Embryonic facial prominence (tissue), 1 donor: ENCODE data around the gene FOXK1.

ENCODE experiments used
- DNase-seq: peaks from one replicate; pipeline ENCODE4 v3.0.0-alpha.2; 2016; ENCODE audit errors: extremely low spot score

The FOXK1 gene

GRCh38 chr7:4698707-4699275 lies 16.7 kb downstream of the FOXK1 start:
- DNase-seq = no peak

- DNase-seq = no peak
Measured at GRCh38 chr7:4699841-4700240, 17.7 kb downstream of the FOXK1 start.

- DNase-seq = no peak
Measured at GRCh38 chr7:4700577-4701235, 18.6 kb downstream of the FOXK1 start.

DNA sequence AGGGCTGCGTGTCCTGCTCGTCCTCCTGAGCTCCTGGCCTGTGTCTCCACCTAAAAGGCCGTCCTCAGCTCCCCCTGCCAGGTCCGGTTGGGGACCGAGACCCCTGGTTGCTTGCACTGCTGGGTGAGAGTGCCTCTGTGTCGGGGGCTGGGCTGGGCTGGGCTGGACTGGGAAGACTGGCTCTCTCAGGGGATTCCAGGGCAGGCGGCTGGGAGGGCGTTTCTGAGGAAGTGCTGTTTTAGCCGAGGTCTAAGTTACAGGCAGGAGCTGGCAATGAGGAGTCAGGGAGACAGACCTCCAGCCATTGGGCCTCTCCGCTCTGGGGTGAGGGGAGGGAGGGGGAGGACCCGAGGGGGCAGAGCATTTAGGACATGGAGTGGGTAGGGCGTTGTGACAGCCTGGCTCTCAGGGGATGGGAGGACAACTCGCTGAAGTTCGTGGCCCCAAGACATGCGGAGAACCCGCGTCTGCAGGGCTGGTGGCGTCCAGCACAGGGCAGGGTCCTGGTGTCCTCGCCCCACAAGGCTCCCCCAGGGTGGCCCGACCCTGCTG lies 20.9 kb downstream of the FOXK1 start:
- DNase-seq = no peak

DNA sequence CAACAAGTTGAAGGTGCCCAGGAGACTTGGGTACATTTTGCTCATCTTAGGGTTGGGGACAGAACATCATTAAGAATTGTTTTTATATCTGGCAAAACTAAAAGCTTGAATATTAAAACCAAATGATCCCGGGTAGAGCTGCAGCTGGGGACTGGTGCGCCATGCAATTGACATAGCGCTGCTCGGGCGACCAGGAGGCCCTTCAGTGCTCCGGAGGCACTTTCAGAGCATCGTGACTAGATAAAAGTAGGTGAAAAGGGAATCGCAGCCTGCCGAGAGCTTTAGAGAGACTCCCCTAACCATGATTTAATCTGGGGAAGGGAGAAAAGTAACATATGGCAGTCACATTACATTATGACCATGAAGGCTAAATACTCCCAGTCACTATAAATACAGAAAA lies 21.4 kb downstream of the FOXK1 start:
- DNase-seq = no peak

DNA sequence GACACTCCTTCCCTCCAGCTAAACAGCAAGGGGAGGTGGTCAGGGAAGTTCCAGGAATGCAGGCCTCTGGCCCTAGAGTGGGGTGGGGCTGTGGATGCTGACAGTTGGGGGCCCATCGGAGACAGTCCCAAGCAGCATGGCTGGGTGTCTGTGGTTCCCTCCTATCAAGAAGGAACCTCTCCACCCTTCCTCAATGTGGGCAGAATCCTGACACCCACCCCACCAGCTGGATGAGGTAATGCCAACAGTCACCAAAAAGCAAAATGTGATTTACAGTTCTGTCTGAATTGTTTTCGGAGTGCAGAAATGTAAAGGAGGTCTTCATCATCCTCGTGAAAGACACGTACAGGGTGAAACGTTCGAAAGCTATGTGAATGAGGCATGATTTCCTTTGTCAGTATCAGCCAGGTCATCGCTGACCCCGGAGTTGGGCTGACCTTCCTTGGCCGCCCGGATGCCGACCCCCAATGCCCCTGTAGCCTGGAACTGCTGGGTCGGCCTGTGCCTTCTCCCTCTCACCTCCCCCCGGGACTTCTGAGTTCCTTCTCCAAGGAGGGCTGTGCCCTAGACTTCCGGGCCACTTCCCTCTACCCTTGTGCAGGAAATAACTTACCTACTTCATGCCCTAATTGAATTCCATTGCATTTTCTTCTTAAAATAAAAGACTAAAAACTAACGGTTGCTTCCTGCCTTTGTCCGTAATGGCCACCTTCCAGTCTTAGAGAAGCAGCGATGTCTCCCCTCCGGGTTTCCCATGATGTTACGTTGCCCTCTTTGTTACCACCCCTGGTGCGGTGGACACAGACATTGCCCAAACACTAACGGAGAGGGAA lies 24.5 kb downstream of the FOXK1 start:
- no peak for DNase-seq

DNA sequence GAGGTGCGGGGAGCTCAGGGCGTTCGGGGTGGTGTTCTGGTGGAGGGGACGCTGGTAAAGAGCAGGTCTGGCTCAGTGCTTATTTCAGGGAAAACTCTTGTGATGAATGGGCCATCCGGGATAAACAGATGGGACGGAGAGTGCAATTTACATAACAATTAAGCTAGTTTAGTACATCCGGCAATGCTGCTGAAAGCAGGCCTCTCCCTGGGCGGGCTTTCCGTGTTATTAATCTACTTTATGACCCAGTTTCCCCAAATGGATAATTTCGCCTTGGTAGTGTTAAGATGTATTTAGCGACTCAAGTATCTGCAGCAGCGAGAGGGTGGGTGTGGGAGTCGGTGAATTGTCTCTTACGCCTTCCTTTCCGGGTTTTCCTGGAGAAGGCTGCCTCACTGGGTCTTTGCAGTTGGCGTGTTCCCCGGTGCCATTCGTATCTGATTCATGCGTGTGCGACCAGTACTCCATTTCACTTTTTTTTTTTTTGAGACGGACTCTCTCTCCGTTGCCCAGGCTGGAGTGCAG lies 25.2 kb downstream of the FOXK1 start:
- no peak for DNase-seq

GRCh38 chr7:4707980-4708411 lies 25.9 kb downstream of the FOXK1 start:
- no peak for DNase-seq

DNA sequence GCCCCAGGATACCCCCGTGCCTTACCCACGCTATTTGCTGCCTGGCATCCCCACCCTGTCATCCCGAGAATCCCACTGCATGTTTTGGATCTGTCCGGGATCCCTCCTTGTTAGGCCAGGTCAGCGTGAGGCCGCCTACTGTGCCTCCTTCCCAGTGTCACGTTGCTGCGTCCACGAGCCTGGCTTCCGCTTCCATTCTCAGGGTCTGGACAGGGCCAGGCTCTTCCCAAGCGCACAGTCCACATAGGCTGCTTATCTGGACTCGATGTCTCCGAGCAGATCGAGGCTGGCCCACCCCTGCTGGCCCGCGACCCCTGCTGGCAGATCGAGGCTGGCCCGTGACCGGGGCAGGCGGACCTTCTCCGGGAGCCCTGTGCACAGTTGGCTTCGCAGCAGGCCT lies 27.1 kb downstream of the FOXK1 start:
- no peak for DNase-seq

- no peak for DNase-seq
Measured at GRCh38 chr7:4711093-4711492, 29.0 kb downstream of the FOXK1 start.

GRCh38 chr7:4711634-4712033 lies 29.5 kb downstream of the FOXK1 start:
- no peak for DNase-seq

DNA sequence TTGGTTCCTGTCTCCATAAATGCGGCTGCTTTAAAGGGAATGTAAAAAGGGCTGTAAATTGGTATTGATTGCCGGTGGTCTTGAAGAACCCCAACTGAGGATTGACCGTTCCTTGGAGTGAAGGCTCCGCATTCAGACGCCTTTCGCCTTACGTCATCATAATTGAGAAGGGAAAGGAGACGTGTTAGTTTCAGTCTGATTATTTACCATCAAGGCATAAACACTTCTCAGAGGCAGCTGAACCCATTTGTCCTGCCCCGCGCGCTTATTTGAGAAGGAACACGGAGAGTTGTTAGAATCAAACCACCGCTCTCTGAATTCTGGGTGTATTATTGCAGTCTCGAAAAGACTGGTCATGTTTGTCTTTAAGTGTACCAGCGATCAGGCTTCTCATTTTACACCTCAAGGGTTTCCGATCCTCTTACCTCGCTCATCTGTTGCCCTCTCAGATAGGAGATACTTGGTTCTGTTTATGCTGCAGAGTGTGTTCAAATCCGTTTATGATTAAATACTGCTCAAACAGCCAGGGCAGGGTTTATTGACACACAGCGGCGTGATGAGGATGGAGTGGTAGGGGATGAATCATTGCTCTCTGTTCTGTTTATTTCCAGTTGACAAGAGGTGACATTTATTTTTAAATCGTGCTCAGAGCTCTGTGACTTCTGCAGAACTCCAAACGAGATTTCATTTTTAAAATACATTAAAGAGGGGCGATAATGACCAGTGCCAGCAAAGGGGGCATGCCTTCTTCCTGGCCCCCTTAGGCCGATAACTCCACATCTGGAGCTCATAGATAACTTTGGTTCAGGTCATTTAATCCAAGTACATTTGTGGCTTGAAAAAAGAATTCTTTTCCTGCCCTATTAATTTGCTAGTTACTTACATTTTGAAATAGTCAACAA lies 30.4 kb downstream of the FOXK1 start:
- DNase-seq = no peak

DNA sequence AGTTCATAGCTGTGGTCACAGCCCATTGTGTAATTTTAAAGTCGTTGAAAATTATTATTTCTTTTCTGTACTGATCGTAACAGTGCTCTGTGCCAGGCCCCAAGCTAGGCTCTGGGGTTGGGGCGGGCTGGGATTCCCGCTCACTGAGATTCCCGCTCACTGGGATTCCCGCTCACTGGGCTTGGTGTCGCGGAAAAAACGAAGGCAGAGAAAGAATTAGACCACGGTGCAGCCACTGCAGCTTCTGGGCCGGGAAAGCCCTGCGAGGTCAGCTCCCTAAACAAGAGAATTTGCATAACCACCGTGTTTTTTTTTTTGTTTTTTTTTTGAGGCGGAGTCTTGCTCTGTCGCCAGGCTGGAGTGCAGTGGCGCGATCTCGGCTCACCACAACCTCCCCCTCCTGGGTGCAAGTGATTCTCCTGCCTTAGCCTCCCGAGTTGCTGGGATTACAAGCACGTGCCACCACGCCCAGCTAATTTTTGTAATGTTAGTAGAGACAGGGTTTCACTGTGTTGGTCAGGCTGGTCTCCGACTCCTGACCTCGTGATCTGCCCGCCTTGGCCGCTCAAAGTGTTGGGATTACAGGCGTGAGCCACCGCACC lies 31.2 kb downstream of the FOXK1 start:
- DNase-seq = no peak

GRCh38 chr7:4714161-4714700 lies 32.1 kb downstream of the FOXK1 start:
- DNase-seq = no peak

DNA sequence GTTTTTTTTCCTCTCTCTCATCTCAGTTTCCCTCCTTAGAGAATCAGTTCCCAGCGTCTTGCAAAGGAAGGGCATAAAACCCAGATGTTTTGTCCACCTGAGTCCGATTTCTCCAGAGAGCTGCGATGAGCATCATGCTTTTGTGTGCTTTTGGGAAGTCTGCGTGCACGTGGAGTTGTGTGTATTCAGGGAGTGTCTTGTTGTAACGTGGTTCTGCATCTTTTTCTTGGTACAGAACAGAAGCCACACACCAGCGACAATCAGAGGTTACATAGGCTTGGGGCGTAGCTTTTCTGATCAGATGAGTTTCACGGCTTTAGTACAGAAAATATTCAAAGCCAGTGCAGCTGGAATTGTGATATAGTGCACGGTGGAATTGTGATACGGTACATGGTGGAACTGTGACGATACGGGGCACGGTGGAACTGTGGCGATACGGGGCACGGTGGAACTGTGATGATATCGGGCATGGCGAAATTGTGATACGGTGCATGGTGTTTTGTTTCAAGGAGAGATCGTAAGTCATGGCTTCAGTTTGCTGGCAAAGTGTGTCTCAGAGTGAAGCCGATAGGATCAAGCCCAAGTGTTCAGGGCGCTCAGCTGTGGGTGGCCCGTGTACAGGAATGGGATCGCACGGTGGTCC lies 32.8 kb downstream of the FOXK1 start:
- DNase-seq = no peak

DNA sequence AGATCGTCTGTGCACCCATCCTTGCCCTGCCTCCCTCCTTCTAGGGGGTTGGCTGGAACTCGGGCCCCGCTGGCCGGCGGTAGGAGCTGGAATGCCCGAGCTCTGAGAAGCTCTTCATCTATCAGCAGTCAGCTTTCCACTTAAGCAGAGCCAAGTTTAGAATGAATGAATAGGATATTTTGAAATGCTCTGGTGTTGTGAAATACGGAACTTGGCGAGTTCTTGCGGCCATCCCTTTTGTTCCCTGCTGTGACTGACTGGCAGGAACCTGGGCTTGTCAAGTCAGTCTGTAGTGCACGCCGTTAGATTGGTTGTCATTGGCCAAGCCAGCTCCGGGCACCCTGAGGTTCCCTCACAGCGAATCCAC lies 33.3 kb downstream of the FOXK1 start:
- DNase-seq = no peak

DNA sequence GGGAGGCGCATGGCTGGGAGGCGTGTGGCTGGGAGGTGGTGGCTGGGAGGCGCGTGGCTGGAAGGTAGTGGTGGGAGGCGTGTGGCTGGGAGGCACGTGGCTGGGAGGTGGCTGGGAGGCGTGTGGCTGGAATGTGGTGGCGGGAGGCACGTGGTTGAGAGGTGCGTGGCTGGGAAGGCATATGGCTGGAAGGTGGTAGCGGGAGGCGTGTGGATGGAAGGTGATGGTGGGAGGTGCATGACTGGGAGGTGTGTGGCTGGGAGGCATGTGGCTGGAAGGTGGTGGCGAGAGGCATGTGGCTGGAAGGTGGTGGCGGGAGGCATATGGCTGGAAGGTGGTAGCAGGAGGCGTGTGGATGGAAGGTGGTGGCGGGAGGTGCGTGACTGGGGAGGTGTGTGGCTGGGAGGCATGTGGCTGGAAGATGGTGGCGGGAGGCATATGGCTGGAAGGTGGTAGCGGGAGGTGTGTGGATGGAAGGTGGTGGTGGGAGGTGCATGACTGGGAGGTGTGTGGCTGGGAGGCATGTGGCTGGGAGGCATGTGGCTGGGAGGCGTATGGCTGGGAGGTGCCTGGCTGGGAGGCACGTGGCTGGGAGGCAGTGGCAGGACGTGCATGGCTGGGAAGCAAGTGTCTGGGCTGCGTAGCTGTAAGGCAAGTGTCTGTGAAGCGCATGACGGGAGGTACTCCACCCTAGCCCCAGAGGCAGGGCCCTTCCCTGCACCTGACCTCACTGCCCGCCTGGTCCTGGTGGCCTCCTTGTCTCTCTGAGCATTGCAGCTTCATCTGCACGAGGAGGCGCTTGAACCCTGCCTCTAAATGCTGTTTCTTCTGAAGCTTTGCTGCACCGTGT lies 35.1 kb downstream of the FOXK1 start:
- DNase-seq = no peak

- no peak for DNase-seq
Measured at GRCh38 chr7:4718075-4718474, 36.0 kb downstream of the FOXK1 start.

DNA sequence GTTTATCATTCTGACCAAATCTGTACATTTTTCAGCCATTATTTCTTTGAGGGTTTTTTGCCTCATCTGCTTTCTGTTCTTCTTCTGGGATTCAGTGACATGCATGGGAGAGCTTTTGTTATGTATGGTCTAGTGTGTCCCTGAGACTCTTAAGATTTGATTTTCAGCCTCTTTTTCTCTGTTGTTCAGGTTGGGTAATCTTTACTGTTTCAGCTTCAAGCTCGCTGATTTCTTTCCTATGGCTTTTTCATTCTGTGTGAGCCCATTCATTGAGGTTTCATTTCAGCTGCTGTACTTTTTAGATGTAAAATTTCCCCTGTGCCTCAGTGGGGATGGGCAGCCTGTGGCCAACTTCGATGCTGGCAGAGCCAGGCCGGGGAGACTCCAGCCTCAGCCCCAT lies 38.1 kb downstream of the FOXK1 start:
- no peak for DNase-seq
